Left lung (tissue), 10 donors: Measurements from ENCODE around the gene BRIX1. TPM values are rescaled to one million over a fixed set of nuclear protein-coding genes. Genes with fewer than 3 reads are reported as not detected.

Source experiments
- ATAC-seq: fragments of 200-7000 bp; cut with Tn5 transposase; one replicate; pipeline ENCODE4 v1.9.1; 2020; ENCODE audit warnings: moderate library complexity
- DNase-seq, 4 donors: peaks; one replicate each; pipeline ENCODE4 v3.0.0-alpha.2; 2013 to 2020
- H3K27ac ChIP-seq, 2 donors: fragments of 200-600 bp; sonication (generic) in 1 of 2; one replicate each; pipeline versions ENCODE4 v1.5.0 to v1.8.0; 2020 to 2021
- H3K27me3 ChIP-seq, 2 donors: fragments of 200-600 bp; sonication (generic) in 1 of 2; one replicate each; pipeline versions ENCODE4 v1.5.0 to v1.8.0; 2020 to 2021
- H3K36me3 ChIP-seq, 2 donors: fragments of 200-600 bp; sonication (generic) in 1 of 2; one replicate each; pipeline versions ENCODE4 v1.5.0 to v1.8.0; 2020 to 2021
- H3K4me1 ChIP-seq, 2 donors: fragments of 200-600 bp; one replicate each; pipeline ENCODE4 v1.8.0; 2021
- H3K4me3 ChIP-seq, 2 donors: fragments of 200-600 bp; sonication (generic) in 1 of 2; one replicate each; pipeline versions ENCODE4 v1.5.0 to v1.8.0; 2020 to 2021; ENCODE audit warnings: mild to moderate bottlenecking in 1 of 2
- H3K9me3 ChIP-seq, 2 donors: fragments of 200-600 bp; sonication (generic) in 1 of 2; one replicate each; pipeline versions ENCODE4 v1.5.0 to v1.8.0; 2020 to 2021
- CTCF ChIP-seq, 2 donors: fragments of 200-600 bp; sonication (generic) in 1 of 2; IDR thresholded peaks; one replicate each; pipeline versions ENCODE4 v1.5.0 to v1.8.0; 2021; ENCODE audit warnings: antibody characterized with exemption in 2 of 2
- intact Hi-C, 2 donors: fragments of 100-400 bp; cut with DNase I; formaldehyde crosslinking; loops; one replicate each; pipeline versions ENCODE4 v1.11.2 to v1.14.2; 2022
- polyA plus RNA-seq, 6 donors: library from polyadenylated mRNA; unstranded; fragments of 120-200 nt; gene quantifications; one replicate each; pipeline ENCODE4 v1.2.1, GENCODE V29; 2013; ENCODE audit not compliant: insufficient read length in 6 of 6
- total RNA-seq, 2 donors: library from RNA; stranded (reverse); fragmentation: NEBNext Ultra II Directional; extraction: Animal tissue kit (Norgen Biotek cat#: 25700); gene quantifications; one replicate each; pipeline ENCODE4 v1.2.1, GENCODE V29; 2021
- donor health status: DM: no; HTN: yes; CAD: no.
- donor health status: DM: no; HTN: no; CAD: no.

The BRIX1 gene
- total and polyA plus RNA-seq, 8 donors: 15.8 to 49.3 (median 44.9) TPM

GRCh38 chr5:34930462-34930844 lies 14.9 kb downstream of the BRIX1 start:
- no peak for TF ChIP-seq CTCF (IDR thresholded peaks at IDR 0.05)
- intact Hi-C loops: no loop called here
- ATAC-seq: no peak
- peak overlapping the region; percentile 93 to 94 for H3K27ac ChIP-seq
- H3K27me3 ChIP-seq: no peaks in the 10 kb centered on the region
- H3K9me3 ChIP-seq: no peaks in the 10 kb centered on the region
- peaks cover 17 to 36% of the 10 kb centered on the region in 2 donors for H3K4me1 ChIP-seq
- DNase-seq: no peak
- peak overlapping the region; percentile 87 to 89 for H3K4me3 ChIP-seq
- peaks cover 0 to 22% of the 10 kb centered on the region in 2 donors for H3K36me3 ChIP-seq

- DNase-seq: no peak
- Histone ChIP-seq H3K36me3 (peaks cover 0 to 20% of the 10 kb centered on the region in 2 donors), H3K9me3 (no peaks in the 10 kb centered on the region), H3K4me3 (peak overlapping the region; percentile 87 to 89), H3K27me3 (no peaks in the 10 kb centered on the region), H3K4me1 (peaks cover 17 to 36% of the 10 kb centered on the region in 2 donors), H3K27ac (peak overlapping the region in 1 of 2 donors; percentile 93)
- no peak for ATAC-seq
- intact Hi-C loops: no loop called here
- no peak for TF ChIP-seq CTCF (IDR thresholded peaks at IDR 0.05)
Measured at GRCh38 chr5:34930870-34931269, 15.4 kb downstream of the BRIX1 start.

DNA sequence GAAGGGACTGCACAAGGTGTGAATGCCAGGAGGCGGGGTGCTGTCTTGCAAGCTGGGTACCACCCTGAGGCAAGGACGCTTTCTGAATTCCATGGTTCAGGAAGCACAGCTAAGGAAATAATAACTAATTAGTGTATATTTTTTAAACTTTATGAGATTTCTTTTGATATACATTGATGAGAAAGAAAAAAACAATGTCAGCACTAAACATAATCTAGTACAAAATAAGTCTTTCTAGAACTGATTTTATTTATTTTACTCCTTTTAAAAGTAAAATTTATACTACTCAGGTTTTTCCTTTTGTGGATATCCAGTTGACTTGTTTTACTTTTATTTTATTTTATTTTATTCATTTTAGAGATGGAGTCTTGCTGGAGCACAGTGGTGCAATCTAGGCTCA lies 17.4 kb downstream of the BRIX1 start:
- Histone ChIP-seq H3K9me3 (no peaks in the 10 kb centered on the region), H3K36me3 (peaks cover 0 to 26% of the 10 kb centered on the region in 2 donors), H3K4me1 (peaks cover 17 to 36% of the 10 kb centered on the region in 2 donors), H3K4me3 (no peak overlapping the region), H3K27ac (no peak overlapping the region), H3K27me3 (no peaks in the 10 kb centered on the region)
- TF ChIP-seq CTCF (IDR thresholded peaks at IDR 0.05): no peak
- no peak for DNase-seq
- ATAC-seq: no peak
- intact Hi-C loops: no loop called here

DNA sequence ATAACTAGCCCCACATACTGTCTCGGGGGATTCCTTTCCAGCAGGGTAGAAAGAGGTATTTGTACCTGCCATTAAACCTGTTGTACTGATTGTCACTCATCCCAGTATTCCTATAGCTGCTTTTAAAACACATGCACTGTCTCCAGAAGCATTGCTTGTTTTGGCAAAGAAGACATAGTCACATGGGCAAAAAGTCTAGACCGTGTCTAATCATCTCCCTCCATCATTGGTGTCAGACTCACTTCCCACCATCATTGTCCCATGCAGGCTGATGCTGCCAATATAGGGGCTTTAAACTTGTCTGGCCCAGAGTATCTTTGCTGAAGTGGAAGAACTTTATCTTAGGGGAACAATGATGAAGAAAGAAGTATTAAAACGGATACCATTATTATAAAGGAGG lies 26.4 kb downstream of the BRIX1 start:
- Histone ChIP-seq H3K27ac (no peak overlapping the region), H3K36me3 (peaks cover 0 to 98% of the 10 kb centered on the region in 2 donors), H3K9me3 (no peaks in the 10 kb centered on the region), H3K4me1 (no peaks in the 10 kb centered on the region), H3K4me3 (no peak overlapping the region), H3K27me3 (no peaks in the 10 kb centered on the region)
- ATAC-seq (no peak), DNase-seq (no peak)
- TF ChIP-seq CTCF (IDR thresholded peaks at IDR 0.05): no peak
- intact Hi-C loops: no loop called here

DNA sequence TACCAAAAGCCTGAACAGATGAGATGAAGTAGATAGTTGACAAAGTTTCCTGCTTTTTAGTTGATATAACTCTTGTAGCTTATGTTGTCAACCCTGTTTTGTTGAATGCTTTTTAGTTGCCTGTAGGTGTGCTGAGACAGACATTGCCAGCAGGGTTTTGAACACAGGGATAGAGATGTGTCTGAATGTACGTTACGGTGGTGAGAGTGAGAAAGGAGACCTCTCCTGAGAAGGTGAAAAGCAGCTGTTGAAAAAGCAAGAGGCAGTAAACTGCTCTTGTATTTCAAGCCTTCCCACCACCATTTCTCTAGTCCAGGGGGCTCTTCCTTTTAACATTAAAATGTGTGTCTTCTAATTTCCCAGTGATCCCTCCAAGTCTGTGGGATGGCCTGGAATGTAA lies 28.5 kb downstream of the BRIX1 start:
- Histone ChIP-seq H3K9me3 (no peaks in the 10 kb centered on the region), H3K4me1 (no peaks in the 10 kb centered on the region), H3K36me3 (peaks cover 0 to 97% of the 10 kb centered on the region in 2 donors), H3K27ac (no peak overlapping the region), H3K27me3 (no peaks in the 10 kb centered on the region), H3K4me3 (no peak overlapping the region)
- DNase-seq: no peak
- intact Hi-C loops: no loop called here
- no peak for TF ChIP-seq CTCF (IDR thresholded peaks at IDR 0.05)
- no peak for ATAC-seq
